ENCODE measurements around the gene AFAP1.

DNA sequence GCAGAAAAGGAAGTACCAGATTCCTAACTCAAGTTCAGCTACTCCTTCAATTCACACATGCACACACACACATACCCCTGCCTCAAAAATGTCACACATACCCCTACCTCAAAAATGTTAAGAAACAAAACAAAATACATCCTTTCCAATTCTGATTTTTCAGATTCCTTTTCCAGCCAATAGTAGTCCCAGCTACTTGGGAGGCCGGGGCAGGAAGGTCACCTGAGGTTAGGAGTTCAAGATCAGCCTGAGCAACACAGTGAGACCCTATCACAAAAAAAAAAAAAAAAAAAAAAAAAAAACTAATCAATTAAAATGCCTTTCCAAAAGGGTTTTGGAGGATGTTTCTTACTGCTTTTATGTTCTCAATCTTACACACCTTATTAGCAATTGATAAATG, 138.0 kb downstream of the AFAP1 start:
- TF ChIP-seq, protein P1, sequence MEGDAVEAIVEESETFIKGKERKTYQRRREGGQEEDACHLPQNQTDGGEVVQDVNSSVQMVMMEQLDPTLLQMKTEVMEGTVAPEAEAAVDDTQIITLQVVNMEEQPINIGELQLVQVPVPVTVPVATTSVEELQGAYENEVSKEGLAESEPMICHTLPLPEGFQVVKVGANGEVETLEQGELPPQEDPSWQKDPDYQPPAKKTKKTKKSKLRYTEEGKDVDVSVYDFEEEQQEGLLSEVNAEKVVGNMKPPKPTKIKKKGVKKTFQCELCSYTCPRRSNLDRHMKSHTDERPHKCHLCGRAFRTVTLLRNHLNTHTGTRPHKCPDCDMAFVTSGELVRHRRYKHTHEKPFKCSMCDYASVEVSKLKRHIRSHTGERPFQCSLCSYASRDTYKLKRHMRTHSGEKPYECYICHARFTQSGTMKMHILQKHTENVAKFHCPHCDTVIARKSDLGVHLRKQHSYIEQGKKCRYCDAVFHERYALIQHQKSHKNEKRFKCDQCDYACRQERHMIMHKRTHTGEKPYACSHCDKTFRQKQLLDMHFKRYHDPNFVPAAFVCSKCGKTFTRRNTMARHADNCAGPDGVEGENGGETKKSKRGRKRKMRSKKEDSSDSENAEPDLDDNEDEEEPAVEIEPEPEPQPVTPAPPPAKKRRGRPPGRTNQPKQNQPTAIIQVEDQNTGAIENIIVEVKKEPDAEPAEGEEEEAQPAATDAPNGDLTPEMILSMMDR (IDR thresholded peaks at IDR 0.05) = no peak
- TF ChIP-seq ZFX (IDR thresholded peaks at IDR 0.05; ENCODE audit: borderline replicate concordance) = no peak
